Measurements from ENCODE around the gene TMEM91. TPM values are rescaled to one million over a fixed set of nuclear protein-coding genes. Genes with fewer than 3 reads are reported as not detected.

Gene TMEM91
- total RNA-seq, 1 experiment from 2014 or later = 5.3 TPM

DNA sequence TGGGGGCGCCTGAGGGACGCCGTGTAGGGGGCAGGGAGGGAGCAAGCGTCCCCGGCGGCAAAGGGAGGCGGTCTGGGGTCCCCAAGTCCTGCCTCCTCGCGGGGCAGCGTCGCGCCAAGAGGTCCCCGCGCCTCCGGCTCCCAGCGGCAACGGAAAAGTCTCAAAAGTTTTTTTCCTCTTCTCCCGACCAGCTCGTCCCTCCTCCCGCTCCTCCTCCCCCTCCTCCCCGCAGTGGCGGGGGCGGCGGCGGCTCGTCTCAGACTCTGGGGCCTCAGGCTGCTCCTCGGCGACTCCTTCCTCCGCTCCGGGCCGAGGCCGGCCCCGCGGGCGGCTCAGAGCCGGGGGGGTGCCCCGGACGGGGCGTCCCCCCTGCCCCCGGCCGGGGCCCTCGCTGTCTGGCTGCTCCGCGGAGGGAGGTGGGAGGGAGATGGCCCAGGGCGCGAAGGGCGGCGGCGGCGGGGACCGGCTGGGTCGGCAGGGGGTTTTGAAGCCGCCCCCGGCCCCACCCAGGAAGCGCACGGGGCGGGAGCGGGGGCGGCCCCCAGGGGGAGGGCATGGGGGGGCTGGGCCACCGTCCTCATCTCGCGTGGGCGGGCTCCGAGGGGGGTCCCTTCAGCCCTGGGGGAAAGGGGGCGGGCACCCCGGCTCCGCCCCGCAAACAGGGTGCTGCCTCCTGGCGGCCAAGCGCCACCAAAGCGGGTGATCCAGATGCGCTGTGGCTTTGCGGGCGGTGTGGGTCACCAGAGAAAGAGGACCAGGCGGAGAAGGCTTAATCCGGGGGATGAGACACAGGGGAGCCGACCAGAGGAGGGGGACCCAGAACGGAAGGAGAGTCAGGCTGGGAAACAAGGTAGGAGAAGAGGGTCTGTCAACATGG is 22.6 kb upstream of the TMEM91 start, which contains the start of gene TGFB1:
TGFB1 (minus strand) TSS at position 457 of the 877 bp plus-strand sequence. CDS start 878 bp downstream, outside the sequence.
- ChIA-PET POLR2A (no interaction called here), CTCF (interaction anchor here (0.7 to 6.2 kb wide), 26 partner anchors 11 to 506 kb away, joined by 3 to 103 read pairs (median 6); partner anchors contain the start of genes B9D2, CCDC97, DMAC2 and HNRNPUL1)
- TF ChIP-seq FOXK1 (CRISPR knock-in tag; IDR thresholded peaks at IDR 0.05) (no peak; the same call in 1 of the 2 replicates), SP1 (CRISPR knock-in tag; conservative IDR thresholded peaks at IDR 0.05) (peak; percentile 79), MAX (CRISPR knock-in tag; IDR thresholded peaks at IDR 0.05) (0 out of 2 replicates have a peak, but pooled peaks have one; percentile 6), ZNF263 (CRISPR knock-in tag; IDR thresholded peaks at IDR 0.05; ENCODE audit: low read depth) (peak; percentile 99), CTCF (IDR thresholded peaks at IDR 0.05) (peak; percentile 81), E2F5 (CRISPR knock-in tag; IDR thresholded peaks at IDR 0.05) (0 out of 2 replicates have a peak, but pooled peaks have one; percentile 37)
- TF ChIP-seq, protein P1, sequence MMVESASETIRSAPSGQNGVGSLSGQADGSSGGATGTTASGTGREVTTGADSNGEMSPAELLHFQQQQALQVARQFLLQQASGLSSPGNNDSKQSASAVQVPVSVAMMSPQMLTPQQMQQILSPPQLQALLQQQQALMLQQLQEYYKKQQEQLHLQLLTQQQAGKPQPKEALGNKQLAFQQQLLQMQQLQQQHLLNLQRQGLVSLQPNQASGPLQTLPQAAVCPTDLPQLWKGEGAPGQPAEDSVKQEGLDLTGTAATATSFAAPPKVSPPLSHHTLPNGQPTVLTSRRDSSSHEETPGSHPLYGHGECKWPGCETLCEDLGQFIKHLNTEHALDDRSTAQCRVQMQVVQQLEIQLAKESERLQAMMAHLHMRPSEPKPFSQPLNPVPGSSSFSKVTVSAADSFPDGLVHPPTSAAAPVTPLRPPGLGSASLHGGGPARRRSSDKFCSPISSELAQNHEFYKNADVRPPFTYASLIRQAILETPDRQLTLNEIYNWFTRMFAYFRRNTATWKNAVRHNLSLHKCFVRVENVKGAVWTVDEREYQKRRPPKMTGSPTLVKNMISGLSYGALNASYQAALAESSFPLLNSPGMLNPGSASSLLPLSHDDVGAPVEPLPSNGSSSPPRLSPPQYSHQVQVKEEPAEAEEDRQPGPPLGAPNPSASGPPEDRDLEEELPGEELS (CRISPR knock-in tag; IDR thresholded peaks at IDR 0.05) = no peak
- ATAC-seq (peak; percentile 53), DNase-seq (ENCODE audit: low spot score) (peak; percentile 78)
- Mint-ChIP-seq H3K27ac (no peak within 1 kb of the TSS), H3K4me3 (peak within 1 kb of the TSS; percentile 89), H3K36me3 (no peaks in the 10 kb centered on the region), H3K27me3 (ENCODE audit: low read depth) (peaks cover 57% of the 10 kb centered on the region), H3K9me3 (no peaks in the 10 kb centered on the region), H3K4me1 (peaks cover 18% of the 10 kb centered on the region)

DNA sequence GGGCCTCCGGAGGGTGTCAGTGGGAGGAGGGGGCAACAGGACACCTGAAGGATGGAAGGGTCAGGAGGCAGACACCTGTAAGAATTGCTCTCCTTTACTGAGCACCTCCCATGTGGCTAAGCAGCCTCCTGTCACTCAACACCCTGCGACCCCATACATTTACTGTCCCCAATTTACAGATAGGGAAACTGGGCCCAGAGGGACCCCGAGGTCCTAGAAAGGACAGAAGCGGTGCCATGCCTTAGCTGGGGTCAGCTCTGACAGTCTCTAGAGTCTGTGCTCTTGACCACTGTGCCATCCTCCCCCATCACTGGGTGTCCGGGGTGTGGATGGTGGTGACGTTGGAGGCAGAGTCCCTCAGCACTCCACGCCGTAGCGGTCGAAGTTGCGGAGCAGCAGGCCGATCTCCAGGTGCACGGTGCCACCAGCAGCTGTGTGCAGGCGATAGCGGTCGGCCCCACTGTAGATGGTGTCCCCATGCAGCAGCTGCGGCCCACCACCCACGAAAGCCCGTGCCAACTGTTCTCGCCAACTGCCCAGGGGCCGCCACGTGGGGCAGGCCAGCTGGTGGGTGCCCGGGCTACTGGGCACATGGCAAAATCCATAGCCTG is 21.9 kb upstream of the TMEM91 start:
- H3K4me1 Mint-ChIP-seq = peaks cover 18% of the 10 kb centered on the region

More for the DNA sequence above, 21.9 kb upstream of the TMEM91 start:
- Mint-ChIP-seq H3K36me3 (no peaks in the 10 kb centered on the region), H3K27ac (no peak overlapping the region), H3K27me3 (ENCODE audit: low read depth) (peaks cover 50% of the 10 kb centered on the region), H3K4me3 (peak overlapping the region; percentile 63), H3K9me3 (no peaks in the 10 kb centered on the region)
- ATAC-seq = no peak
- TF ChIP-seq, protein P2, sequence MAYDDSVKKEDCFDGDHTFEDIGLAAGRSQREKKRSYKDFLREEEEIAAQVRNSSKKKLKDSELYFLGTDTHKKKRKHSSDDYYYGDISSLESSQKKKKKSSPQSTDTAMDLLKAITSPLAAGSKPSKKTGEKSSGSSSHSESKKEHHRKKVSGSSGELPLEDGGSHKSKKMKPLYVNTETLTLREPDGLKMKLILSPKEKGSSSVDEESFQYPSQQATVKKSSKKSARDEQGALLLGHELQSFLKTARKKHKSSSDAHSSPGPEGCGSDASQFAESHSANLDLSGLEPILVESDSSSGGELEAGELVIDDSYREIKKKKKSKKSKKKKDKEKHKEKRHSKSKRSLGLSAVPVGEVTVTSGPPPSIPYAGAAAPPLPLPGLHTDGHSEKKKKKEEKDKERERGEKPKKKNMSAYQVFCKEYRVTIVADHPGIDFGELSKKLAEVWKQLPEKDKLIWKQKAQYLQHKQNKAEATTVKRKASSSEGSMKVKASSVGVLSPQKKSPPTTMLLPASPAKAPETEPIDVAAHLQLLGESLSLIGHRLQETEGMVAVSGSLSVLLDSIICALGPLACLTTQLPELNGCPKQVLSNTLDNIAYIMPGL (CRISPR knock-in tag; IDR thresholded peaks at IDR 0.05) = no peak
- TF ChIP-seq, protein P3, sequence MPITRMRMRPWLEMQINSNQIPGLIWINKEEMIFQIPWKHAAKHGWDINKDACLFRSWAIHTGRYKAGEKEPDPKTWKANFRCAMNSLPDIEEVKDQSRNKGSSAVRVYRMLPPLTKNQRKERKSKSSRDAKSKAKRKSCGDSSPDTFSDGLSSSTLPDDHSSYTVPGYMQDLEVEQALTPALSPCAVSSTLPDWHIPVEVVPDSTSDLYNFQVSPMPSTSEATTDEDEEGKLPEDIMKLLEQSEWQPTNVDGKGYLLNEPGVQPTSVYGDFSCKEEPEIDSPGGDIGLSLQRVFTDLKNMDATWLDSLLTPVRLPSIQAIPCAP (CRISPR knock-in tag; IDR thresholded peaks at IDR 0.05) = no peak
- no peak for TF ChIP-seq AFF4 (CRISPR knock-in tag; IDR thresholded peaks at IDR 0.05; ENCODE audit: borderline replicate concordance)
- DNase-seq (ENCODE audit: low spot score) = no peak
- ChIA-PET POLR2A (interaction anchor here (0.6 kb wide), 1 partner anchor 9 kb away, joined by 3 read pairs; the partner anchor contains the start of gene B9D2), CTCF (interaction anchor here (0.5 to 6.2 kb wide), 6 partner anchors 10 to 1166 kb away, joined by 3 to 103 read pairs (median 6); partner anchors contain the start of gene B9D2)

Data from WTC11 (cell line).